IPS-NIHi7 (cell line): ENCODE results near the gene ANO8.
A peak's percentile ranks its signal among the peaks of the same experiment; 100 is the strongest.

Source experiments
- DNase-seq: peaks from one replicate; pipeline ENCODE4 v3.0.0; 2012; ENCODE audit warnings: mixed read lengths; ENCODE audit errors: extremely low spot score

Gene ANO8

GRCh38 chr19:17329366-17330261 lies 5.0 kb downstream of the ANO8 start:
- DNase-seq, result no peak

GRCh38 chr19:17328517-17329365 lies 5.9 kb downstream of the ANO8 start:
- peak; percentile 41 for DNase-seq

- DNase-seq, result peak; percentile 94
Measured at GRCh38 chr19:17327654-17328516, 6.8 kb downstream of the ANO8 start.

GRCh38 chr19:17327068-17327653 lies 7.5 kb downstream of the ANO8 start:
- DNase-seq, result no peak

- no peak for DNase-seq
Measured at GRCh38 chr19:17326595-17326966, 8.1 kb downstream of the ANO8 start.

GRCh38 chr19:17325881-17326594 lies 8.6 kb downstream of the ANO8 start:
- no peak for DNase-seq

GRCh38 chr19:17325133-17325532 lies 9.5 kb downstream of the ANO8 start:
- no peak for DNase-seq

GRCh38 chr19:17324357-17325114 lies 10.1 kb downstream of the ANO8 start:
- no peak for DNase-seq

GRCh38 chr19:17323964-17324332 lies 10.7 kb downstream of the ANO8 start:
- DNase-seq, result no peak

GRCh38 chr19:17323300-17323963 lies 11.2 kb downstream of the ANO8 start:
- DNase-seq, result no peak

- no peak for DNase-seq
Measured at GRCh38 chr19:17322854-17323253, 11.8 kb downstream of the ANO8 start.

GRCh38 chr19:17321655-17322489 lies 12.8 kb downstream of the ANO8 start:
- no peak for DNase-seq

GRCh38 chr19:17320435-17320834 lies 14.2 kb downstream of the ANO8 start:
- no peak for DNase-seq

- no peak for DNase-seq
Measured at GRCh38 chr19:17319473-17320238, 15.0 kb downstream of the ANO8 start.

GRCh38 chr19:17318966-17319365 lies 15.7 kb downstream of the ANO8 start:
- no peak for DNase-seq

- no peak for DNase-seq
Measured at GRCh38 chr19:17314007-17314593, 20.6 kb downstream of the ANO8 start.
